Lower leg skin (tissue), 4 donors: Measurements from ENCODE around the gene CYP2F1. TPM values are rescaled to one million over a fixed set of nuclear protein-coding genes. Genes with fewer than 3 reads are reported as not detected.
"Not testable (repeated sequence)": the region's sequence is repeated elsewhere in the genome, so short reads cannot be mapped to it uniquely, and the experiment has no call there.

Experiments
- DNase-seq, 2 donors: peaks; one replicate each; pipeline ENCODE4 v3.0.0-alpha.2; 2019; ENCODE audit warnings: low spot score in 2 of 2
- H3K4me3 ChIP-seq: fragments of 200-600 bp; sonication (generic); 2 replicates; pipeline ENCODE4 v1.5.1; 2017; ENCODE audit warnings: mild to moderate bottlenecking, low read depth; ENCODE audit not compliant: poor library complexity, severe bottlenecking
- CTCF ChIP-seq, 3 donors: fragments of 450-650 bp; IDR thresholded peaks; one replicate each; pipeline ENCODE4 v1.5.1; 2016; ENCODE audit warnings: antibody characterized with exemption in 3 of 3, mild to moderate bottlenecking in 3 of 3, moderate library complexity in 2 of 3
- POLR2A ChIP-seq, 2 donors: fragments of 450-650 bp; IDR thresholded peaks; one replicate each; pipeline ENCODE4 v1.6.1; 2016 to 2017; ENCODE audit warnings: antibody characterized with exemption in 2 of 2, mild to moderate bottlenecking in 1 of 2, moderate library complexity in 1 of 2
- WGBS, 2 donors: methylation state at CpG; one replicate each; pipeline ENCODE4 v1.1.5; 2018; 5-methylcytosine and 5-hydroxymethylcytosine counted together
- intact Hi-C: fragments of 100-400 bp; cut with DNase I; formaldehyde crosslinking; loops from one replicate; pipeline ENCODE4 v1.15.0; 2023; ENCODE audit warnings: low total_unique reads
- total RNA-seq, 4 donors: library from RNA; depleted of rRNA; stranded (reverse); fragments of >200 nt; gene quantifications; one replicate each; pipeline ENCODE4 v1.1.0, GENCODE V29; 2016

CYP2F1 gene
- total RNA-seq, 4 donors from 2014 or later = not detected

GRCh38 chr19:41123716-41124294 is 9.6 kb downstream of the CYP2F1 start:
- intact Hi-C loops = no loop called here
- TF ChIP-seq CTCF (IDR thresholded peaks at IDR 0.05) = no peak
- TF ChIP-seq POLR2A (IDR thresholded peaks at IDR 0.05) = no peak
- DNase-seq = peak in 1 of 2 donors; percentile 75
- 84 to 85% methylated on average over 11 of the region's 11 CpGs for WGBS, 2 donors
- H3K4me3 ChIP-seq = no peak overlapping the region

GRCh38 chr19:41126765-41127203 is 12.6 kb downstream of the CYP2F1 start:
- 48 to 51% methylated on average over 2 of the region's 2 CpGs for WGBS, 2 donors
- intact Hi-C loops, DNase-seq, H3K4me3 ChIP-seq: not testable (repeated sequence)

- intact Hi-C loops, H3K4me3 ChIP-seq, DNase-seq: not testable (repeated sequence)
- WGBS, 2 donors = 83 to 85% methylated on average over 7 of the region's 7 CpGs
Observed at GRCh38 chr19:41127362-41127761, 13.1 kb downstream of the CYP2F1 start.

GRCh38 chr19:41127801-41128300 is 13.6 kb downstream of the CYP2F1 start:
- intact Hi-C loops, H3K4me3 ChIP-seq: not testable (repeated sequence)
- 5 to 10% methylated on average over 2 to 20 of the region's 29 CpGs for WGBS, 2 donors
- DNase-seq = peak in 1 of 2 donors; percentile 91

GRCh38 chr19:41128692-41129091 is 14.5 kb downstream of the CYP2F1 start:
- DNase-seq = no peak
- WGBS, 2 donors = 83% methylated on average over 6 of the region's 6 CpGs
- intact Hi-C loops = no loop called here
- no peak for TF ChIP-seq CTCF (IDR thresholded peaks at IDR 0.05)
- TF ChIP-seq POLR2A (IDR thresholded peaks at IDR 0.05) = no peak
- no peak overlapping the region for H3K4me3 ChIP-seq

- WGBS, 2 donors = 81 to 82% methylated on average over 5 of the region's 5 CpGs
- intact Hi-C loops = loop anchor here (5.0 kb wide), 1 partner anchor 319 kb away; no protein-coding TSS in a partner anchor
- no peak overlapping the region for H3K4me3 ChIP-seq
- TF ChIP-seq CTCF (IDR thresholded peaks at IDR 0.05) (no peak), POLR2A (IDR thresholded peaks at IDR 0.05) (no peak)
- DNase-seq = no peak
Observed at GRCh38 chr19:41131186-41131585, 17.0 kb downstream of the CYP2F1 start.

- 22 to 30% methylated on average over 3 of the region's 3 CpGs for WGBS, 2 donors
- no peak for DNase-seq
- intact Hi-C loops = loop anchor here (5.0 kb wide), 1 partner anchor 321 kb away; no protein-coding TSS in a partner anchor
Observed at GRCh38 chr19:41133260-41133659, 19.0 kb downstream of the CYP2F1 start.

More at GRCh38 chr19:41133260-41133659, 19.0 kb downstream of the CYP2F1 start:
- no peak for TF ChIP-seq POLR2A (IDR thresholded peaks at IDR 0.05)
- no peak for TF ChIP-seq CTCF (IDR thresholded peaks at IDR 0.05)
- no peak overlapping the region for H3K4me3 ChIP-seq
